NCI-H774 (cell line): Measurements from ENCODE around the gene SLC6A11.

Experiments
- DNase-seq: peaks from one replicate; lab custom pipeline; 2025; lab: John Stamatoyannopoulos, UW

Gene SLC6A11

DNA sequence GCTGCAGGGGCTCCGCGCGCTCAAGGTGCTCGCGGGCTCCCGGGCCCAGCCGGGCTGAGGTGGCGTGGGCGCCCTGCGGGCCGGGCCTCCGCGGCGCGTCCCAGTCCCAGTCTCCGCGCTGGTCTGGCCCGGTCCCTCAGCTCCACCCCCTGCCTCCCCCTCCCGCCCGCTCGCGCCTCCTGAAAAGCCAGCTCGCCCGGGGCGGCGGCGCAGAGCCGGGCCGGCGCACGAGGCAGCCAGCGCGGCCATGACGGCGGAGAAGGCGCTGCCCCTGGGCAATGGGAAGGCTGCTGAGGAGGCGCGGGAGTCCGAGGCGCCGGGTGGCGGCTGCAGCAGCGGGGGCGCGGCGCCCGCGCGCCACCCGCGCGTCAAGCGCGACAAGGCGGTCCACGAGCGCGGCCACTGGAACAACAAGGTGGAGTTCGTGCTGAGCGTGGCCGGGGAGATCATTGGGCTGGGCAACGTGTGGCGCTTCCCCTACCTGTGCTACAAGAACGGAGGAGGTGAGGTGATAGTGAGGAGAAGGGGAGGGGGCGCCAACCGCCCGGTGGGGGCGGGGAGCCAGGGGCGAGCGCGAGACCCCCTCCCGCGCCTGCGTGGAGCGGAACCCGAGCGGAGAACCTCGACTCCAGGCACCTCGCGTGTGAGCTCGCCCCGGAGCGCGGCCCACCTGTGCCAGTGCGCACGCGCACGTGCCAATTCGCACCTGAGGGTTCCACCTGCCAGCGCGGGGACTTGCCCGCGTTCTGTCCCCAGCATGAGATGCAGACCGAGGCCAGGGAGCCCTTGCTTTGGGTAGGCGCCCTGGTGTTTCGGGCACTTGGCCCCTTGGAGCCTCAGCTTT, at the start of gene SLC6A11:
TSS of gene SLC6A11 (plus strand) at position 210 of the 844 bp plus-strand sequence. CDS start at position 248, 38 bp downstream.
- no peak for DNase-seq

- no peak for DNase-seq
These were observed 47.2 kb upstream of the SLC6A11 start for GRCh38 chr3:10768708-10769394.

DNA sequence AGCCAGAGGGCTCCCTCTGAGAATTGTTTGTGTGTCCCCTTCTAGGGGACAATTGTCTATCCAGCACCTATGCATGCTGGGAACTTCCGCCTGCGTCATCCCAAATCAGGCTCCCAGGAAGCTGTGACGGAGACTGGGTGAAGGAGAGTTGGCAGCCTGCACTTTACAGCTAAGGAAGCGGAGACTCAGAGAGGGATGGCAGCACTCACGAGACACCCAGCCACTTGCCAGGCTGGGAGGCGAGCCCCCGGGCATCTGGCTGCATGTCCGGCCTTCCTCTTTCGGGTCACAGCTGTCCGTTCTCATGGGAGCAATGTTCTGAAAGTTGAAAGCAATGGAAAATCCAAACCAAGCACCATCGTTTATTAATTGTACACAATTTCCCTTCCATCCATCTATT, 45.5 kb upstream of the SLC6A11 start:
- no peak for DNase-seq

- no peak for DNase-seq
These were observed 45.0 kb upstream of the SLC6A11 start for GRCh38 chr3:10770981-10771380.

DNA sequence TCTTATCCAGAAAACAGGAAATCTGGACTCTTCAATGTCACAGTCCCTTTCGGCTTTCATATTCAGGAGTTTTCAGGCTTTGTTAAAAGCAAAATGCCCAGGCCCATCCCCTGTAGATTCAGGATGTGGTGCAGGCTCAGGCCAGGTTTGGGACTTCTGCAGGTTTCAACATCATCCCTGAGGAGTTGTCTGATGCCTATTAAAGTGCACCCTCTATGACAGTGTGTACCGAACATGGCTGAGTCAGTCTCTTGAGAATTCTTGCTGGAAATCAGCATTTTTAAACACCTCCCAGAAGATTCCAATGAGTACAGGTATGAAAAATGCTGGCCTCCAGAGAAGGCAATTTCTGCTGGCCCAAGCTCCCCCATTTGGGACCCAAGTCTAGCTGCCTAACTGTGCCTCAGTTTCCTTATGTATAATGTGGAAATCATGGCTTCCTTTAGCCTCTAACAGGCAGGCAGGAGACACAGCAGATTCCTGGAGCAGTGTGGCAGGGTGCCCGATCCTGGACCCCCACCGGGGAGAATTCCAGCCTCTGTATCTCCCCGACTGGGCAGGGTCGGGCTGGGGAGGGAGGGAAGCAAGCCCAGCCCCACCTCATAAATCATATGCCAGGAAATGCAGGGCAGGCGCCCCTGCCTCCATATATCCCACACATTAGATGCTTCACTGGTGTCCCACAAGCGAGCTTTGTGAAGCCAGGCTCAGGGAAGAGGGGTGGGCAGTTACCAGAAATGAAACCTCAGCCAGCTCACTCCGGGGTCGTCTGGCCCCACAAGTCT, 44.4 kb upstream of the SLC6A11 start:
- no peak for DNase-seq

DNA sequence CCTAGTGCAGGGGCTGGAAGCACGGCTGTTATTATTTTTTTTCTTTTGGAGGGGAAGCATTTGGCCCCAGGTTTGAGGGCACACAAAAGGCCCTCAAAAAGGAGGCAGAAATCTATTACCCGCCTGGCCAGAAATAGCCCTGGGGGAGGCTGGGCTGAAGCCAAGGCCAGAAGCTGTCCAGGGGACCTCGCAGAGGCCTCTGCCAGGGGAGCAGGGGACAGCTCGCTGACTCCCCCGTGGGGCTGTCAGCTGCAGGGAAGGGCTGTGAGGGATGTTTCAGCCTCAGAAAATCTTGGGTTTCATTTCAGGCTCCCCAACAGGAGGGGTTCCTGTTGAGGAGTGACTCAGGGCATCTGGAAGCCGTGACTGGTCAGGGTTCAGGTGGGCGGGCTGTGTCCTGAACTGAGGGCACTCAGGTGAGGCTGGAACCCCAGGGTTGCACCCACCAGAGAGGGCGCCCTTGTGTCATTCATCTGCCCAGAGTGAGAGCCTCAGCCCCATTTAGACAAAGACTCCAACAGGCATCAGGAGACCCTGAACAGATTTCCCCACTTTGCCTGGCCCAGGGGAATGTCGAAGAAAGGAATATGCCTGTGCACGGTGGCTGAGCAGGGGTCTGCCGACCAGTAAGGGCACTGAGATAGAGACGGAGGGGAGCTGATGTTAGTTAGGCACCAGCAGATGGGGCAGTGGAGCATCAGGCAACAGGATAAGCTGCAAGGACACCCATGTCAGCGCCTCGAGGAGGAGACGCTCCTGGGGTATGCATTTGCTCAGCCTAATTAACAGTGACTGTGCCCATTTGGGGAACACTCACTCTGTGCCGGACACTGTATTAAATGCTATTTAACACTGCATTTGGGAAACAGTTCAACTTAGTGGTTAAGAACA, 43.5 kb upstream of the SLC6A11 start:
- DNase-seq, result no peak

- DNase-seq, result no peak
These were observed 41.8 kb upstream of the SLC6A11 start for GRCh38 chr3:10774129-10774670.

- DNase-seq, result no peak
These were observed 41.2 kb upstream of the SLC6A11 start for GRCh38 chr3:10774825-10775224.

DNA sequence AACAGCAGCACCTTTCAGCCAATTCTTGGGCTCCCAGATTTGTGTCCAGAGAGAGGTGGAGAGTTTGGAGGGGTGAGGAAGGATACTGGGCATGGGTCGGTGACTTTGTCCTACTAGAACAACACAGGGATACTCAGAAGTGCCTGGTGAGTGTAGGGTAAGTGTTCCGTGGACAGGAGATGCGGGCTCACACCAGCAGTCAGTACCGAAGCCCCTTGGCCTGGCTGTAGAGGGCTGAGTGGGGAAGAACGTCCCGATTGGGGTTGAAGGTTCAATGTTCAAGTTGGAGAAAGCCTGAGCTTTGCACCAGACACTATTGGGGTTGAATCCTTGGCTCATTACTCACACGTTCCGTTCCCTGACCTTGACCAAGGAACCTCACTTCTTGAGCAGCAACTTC, 40.8 kb upstream of the SLC6A11 start:
- DNase-seq, result no peak

DNA sequence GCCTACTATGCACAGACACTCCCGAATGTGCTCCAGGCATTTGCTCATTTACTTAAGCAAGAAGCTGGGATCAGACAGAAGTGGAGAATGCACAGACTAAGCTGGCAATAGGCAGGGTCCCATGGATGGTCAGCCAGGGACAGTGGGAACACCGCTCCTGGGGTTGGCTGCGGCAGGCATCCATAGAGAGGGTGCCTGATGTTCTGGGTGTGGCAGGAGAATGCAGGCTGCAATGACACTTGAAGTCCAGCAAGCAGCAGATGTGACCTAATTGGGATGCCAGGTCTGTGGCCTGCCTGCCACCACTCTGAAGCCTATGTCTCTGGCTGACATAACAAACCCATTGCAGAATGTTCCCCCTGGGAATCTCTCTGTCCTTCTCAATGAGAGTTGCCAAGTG, 40.2 kb upstream of the SLC6A11 start:
- DNase-seq, result no peak

GRCh38 chr3:10777627-10778026, 38.4 kb upstream of the SLC6A11 start:
- no peak for DNase-seq

DNA sequence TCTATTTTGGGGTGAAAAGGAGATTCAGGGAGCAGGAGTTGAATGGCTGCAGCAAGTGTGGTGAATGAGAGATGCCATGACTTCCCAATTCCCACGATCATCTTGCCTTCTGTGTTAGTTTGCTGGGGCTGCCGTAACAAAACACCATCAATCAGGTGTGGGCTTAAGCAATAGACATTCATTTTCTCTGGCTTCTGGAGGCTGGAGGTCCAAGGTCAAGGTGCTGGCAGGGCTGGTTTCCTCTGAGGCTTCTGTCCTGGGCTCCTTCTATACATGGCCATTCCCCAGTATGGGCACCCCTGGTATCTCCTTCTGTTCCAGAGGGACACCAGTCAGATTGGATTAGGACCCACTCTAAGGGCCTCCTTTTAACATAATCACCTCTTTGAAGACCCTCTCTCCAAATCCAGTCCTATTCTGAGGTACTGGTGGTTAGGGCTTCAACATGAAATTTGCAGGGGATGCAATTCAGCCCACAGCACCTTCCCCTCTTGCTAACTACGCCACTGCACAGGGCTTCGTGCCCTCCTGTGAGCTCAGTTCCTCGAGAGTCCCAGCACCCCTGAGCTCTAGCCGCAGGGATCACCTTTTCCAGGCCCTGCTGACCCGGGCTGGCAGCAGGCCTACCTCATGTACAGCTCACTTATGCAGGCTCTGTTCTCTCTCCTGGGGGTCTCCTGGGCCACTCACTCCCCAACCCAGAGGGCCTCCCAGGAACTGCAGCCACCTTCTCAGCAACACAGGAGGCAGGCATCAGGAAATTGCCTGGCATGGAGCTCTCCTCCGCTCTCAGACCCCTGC, 37.3 kb upstream of the SLC6A11 start:
- no peak for DNase-seq

DNA sequence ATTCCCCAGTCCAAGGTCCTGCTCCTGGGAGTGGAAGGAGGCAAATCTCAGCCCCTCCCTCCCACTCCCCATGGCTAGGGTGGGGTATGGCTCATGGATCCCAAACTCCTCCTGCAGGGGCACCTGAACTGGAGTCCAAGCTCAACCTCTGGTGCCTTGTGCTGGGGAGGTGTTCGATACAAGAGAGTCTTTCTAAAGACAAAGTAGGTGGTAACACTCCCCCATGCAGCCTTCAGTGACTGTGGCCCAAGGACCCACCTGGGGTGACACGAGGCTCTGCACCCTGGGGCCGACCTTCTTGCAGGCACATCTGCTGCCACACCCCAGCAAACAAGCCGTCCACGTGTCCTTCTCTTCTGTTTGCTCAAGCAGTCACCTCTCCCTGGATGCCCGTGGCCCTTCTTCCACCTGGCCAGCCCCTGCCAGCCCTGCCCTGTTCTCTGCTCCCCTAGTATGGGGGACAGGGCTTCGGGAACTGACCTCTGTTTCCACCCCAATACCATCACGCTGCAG, 36.7 kb upstream of the SLC6A11 start:
- no peak for DNase-seq

DNA sequence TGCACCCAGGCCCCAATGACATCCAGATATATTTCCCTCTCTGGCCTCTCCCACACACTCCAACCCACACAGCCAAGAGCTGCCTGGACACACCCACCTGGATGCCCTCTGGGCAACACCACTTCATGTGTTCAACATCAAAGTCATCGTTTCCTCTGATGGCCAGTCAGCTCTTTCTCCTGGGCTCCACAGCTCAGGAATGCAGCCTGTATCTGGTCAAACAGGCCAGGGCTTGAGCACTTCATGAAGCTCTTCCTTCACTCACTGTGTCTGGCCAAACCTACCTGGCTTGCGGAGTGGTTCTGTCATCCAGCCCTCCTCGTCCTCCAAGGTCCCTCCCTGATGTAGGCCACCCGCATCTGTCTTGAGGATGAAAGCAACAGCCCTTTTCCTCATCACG, 35.8 kb upstream of the SLC6A11 start:
- no peak for DNase-seq

GRCh38 chr3:10780922-10781321, 35.1 kb upstream of the SLC6A11 start:
- no peak for DNase-seq

GRCh38 chr3:10781981-10782380, 34.0 kb upstream of the SLC6A11 start:
- DNase-seq, result no peak

GRCh38 chr3:10783360-10784351, 32.4 kb upstream of the SLC6A11 start:
- DNase-seq, result peak; percentile 2

- no peak for DNase-seq
These were observed 29.4 kb upstream of the SLC6A11 start for GRCh38 chr3:10786640-10787039.

DNA sequence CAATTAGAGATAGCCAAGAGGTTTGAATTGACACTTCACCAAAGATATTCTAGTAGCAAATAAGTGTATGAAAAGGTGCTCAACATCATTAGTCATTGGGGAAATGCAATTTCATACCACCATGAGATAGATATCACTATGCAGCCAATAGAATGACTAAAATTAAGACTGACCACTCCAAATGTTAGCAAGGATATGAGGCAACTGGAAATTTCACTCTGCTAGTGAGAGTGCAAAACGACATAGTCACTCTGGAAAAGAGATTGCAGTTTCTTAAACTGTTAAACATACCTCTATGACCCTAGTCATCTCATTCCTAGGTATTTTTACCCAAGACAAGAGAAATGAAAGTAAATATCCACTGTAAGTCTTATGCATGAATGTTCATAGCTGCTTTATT, 27.6 kb upstream of the SLC6A11 start:
- DNase-seq, result no peak
